PC-9 (cell line): ENCODE results near the gene CARHSP1. TPM values are rescaled to one million over a fixed set of nuclear protein-coding genes. Genes with fewer than 3 reads are reported as not detected.

Source experiments
- BruUV-seq: library from RNA; stranded (reverse); fragments of 400-500 nt; replicated peaks from 2 replicates; lab custom pipeline; 2021; lab: Mats Ljungman, UMichigan
- CTCF ChIA-PET: fragments of 300-600 bp; sonication (Branson Sonifier 250); formaldehyde crosslinking; loops from one replicate; lab custom pipeline; 2022; ENCODE audit warnings: antibody characterized with exemption; lab: Charles Lee
- POLR2A ChIA-PET: fragments of 300-600 bp; sonication (Branson Sonifier 250); formaldehyde crosslinking; loops from one replicate; lab custom pipeline; 2022; ENCODE audit warnings: antibody characterized with exemption; ENCODE audit not compliant: unreplicated experiment; lab: Charles Lee
- DNase-seq, 2 experiments: peaks; one replicate each; pipeline versions ENCODE4 v3.0.0 to v3.0.0-alpha.2; 2015 to 2022; ENCODE audit warnings: mixed read lengths in 1 of 2
- H2AFZ ChIP-seq: fragments of 200-600 bp; sonication (generic); 2 replicates; pipeline ENCODE4 v1.8.1; 2017; ENCODE audit warnings: antibody characterized with exemption
- H3F3A ChIP-seq: fragments of 200-600 bp; sonication (generic); 2 replicates; pipeline ENCODE4 v1.8.1; 2017; ENCODE audit warnings: antibody characterized with exemption, mild to moderate bottlenecking, low read depth; ENCODE audit not compliant: insufficient read depth
- H3K27ac ChIP-seq: fragments of 200-600 bp; sonication (generic); 2 replicates; pipeline ENCODE4 v1.6.1; 2016; ENCODE audit warnings: mixed run types
- H3K27me3 ChIP-seq: fragments of 200-600 bp; sonication (generic); 2 replicates; pipeline ENCODE4 v1.6.1; 2016; ENCODE audit warnings: low read depth, mixed run types; ENCODE audit not compliant: insufficient read depth
- H3K36me3 ChIP-seq: fragments of 200-600 bp; sonication (generic); 2 replicates; pipeline ENCODE4 v1.6.1; 2016; ENCODE audit warnings: low read depth, mixed run types
- H3K4me1 ChIP-seq: fragments of 200-600 bp; sonication (generic); replicated peaks from 2 replicates; pipeline ENCODE4 v1.6.1; 2016; ENCODE audit warnings: mixed run types; ENCODE audit not compliant: insufficient read depth
- H3K4me2 ChIP-seq: fragments of 200-600 bp; sonication (generic); 2 replicates; pipeline ENCODE4 v1.6.1; 2017; ENCODE audit warnings: mixed run types
- H3K4me3 ChIP-seq: fragments of 200-600 bp; sonication (generic); 2 replicates; pipeline ENCODE4 v1.6.1; 2016; ENCODE audit warnings: mixed run types
- H3K79me2 ChIP-seq: fragments of 200-600 bp; sonication (generic); 2 replicates; pipeline ENCODE4 v1.6.1; 2017; ENCODE audit warnings: low read depth, mixed run types
- H3K9me2 ChIP-seq: fragments of 200-600 bp; sonication (generic); 2 replicates; pipeline ENCODE4 v1.8.1; 2017; ENCODE audit warnings: mild to moderate bottlenecking; ENCODE audit not compliant: insufficient read depth
- H3K9me3 ChIP-seq: fragments of 200-600 bp; sonication (generic); 2 replicates; pipeline ENCODE4 v1.8.1; 2016; ENCODE audit warnings: low read depth; ENCODE audit not compliant: insufficient read depth
- H4K20me1 ChIP-seq: fragments of 200-600 bp; sonication (generic); 2 replicates; pipeline ENCODE4 v1.8.1; 2017; ENCODE audit not compliant: insufficient read depth
- CTCF ChIP-seq: fragments of 200-600 bp; sonication (generic); conservative IDR thresholded peaks from 2 replicates; pipeline ENCODE4 v1.6.1; 2017; ENCODE audit warnings: mixed run types, antibody characterized with exemption, mild to moderate bottlenecking, moderate library complexity
- EZH2 ChIP-seq: fragments of 200-600 bp; sonication (generic); IDR thresholded peaks from 2 replicates; pipeline ENCODE4 v1.8.0; 2017; ENCODE audit warnings: antibody characterized with exemption, low read depth
- intact Hi-C: fragments of 100-400 bp; cut with micrococcal nuclease; formaldehyde crosslinking; loops from one replicate; pipeline ENCODE4 v1.10.0; 2022; ENCODE audit not compliant: unreplicated experiment
- total RNA-seq: library from RNA; stranded (reverse); gene quantifications from 2 replicates; pipeline ENCODE4 v1.2.3, GENCODE V29; 2021

CARHSP1 gene
- total RNA-seq, 1 experiment from 2014 or later, result 179 TPM

DNA sequence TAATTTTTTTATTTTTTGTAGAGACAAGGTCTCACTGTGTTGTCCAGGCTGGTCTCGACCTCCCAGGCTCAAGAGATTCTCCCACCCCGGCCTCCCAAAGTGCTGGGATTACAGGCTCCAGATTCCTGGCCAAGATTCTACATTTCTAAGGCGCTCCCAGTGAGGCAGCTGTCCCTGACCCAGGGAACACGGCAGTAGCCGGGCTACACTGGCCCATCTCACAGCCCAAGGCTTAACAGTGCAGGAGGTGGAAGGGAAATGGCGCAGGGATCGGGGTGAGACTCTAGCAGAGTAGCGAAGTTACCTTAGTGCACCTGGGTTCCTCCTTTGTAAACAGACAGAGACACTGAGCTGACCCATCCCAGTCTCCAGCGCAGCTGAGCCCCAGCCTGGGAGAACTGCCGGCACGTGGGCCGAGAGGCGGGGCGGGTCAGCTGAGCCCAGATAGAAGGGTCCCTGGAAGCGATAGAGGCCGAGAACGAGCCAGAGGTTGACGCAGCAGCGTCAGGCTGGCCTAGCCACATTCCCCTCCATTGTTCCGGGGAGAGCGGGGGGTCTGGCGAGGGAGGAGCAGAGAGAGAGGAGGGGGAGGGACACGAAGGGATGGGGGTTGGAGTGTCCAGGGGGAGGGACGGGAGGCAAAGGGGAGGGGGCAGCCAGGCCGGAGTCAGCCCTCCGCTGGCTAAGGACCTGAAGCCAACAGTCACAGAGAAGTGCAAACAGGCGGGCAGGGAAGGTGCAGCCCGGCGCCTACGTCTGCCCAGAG, 2.5 kb downstream of the CARHSP1 start:
- no peaks in the 10 kb centered on the region for H3K36me3 ChIP-seq
- no peaks in the 10 kb centered on the region for H3K27me3 ChIP-seq
- TF ChIP-seq EZH2 (no peak), CTCF (no peak)
- peaks cover 33% of the 10 kb centered on the region for H3K4me1 ChIP-seq
- no TSS peak for BruUV-seq
- peaks cover 49% of the 10 kb centered on the region for H4K20me1 ChIP-seq
- H3K9me3 ChIP-seq, result no peaks in the 10 kb centered on the region
- no peak overlapping the region; the same call in 1 of the 2 replicates for H3K4me2 ChIP-seq
- H2AFZ ChIP-seq, result no peak overlapping the region
- no peaks in the 10 kb centered on the region for H3K9me2 ChIP-seq
- DNase-seq, result no peak
- no peak overlapping the region for H3K4me3 ChIP-seq
- CTCF ChIA-PET, result interaction anchor here (0.6 kb wide), 1 partner anchor 18 kb away, joined by 4 read pairs; no protein-coding TSS in a partner anchor
- H3K79me2 ChIP-seq, result peaks cover 69% of the 10 kb centered on the region
- POLR2A ChIA-PET, result interaction anchor here (0.6 kb wide), 1 partner anchor 14 kb away, joined by 3 read pairs; no protein-coding TSS in a partner anchor
- H3K27ac ChIP-seq, result no peak overlapping the region
- intact Hi-C loops, result no loop called here
- peaks cover 20% of the 10 kb centered on the region for H3F3A ChIP-seq

DNA sequence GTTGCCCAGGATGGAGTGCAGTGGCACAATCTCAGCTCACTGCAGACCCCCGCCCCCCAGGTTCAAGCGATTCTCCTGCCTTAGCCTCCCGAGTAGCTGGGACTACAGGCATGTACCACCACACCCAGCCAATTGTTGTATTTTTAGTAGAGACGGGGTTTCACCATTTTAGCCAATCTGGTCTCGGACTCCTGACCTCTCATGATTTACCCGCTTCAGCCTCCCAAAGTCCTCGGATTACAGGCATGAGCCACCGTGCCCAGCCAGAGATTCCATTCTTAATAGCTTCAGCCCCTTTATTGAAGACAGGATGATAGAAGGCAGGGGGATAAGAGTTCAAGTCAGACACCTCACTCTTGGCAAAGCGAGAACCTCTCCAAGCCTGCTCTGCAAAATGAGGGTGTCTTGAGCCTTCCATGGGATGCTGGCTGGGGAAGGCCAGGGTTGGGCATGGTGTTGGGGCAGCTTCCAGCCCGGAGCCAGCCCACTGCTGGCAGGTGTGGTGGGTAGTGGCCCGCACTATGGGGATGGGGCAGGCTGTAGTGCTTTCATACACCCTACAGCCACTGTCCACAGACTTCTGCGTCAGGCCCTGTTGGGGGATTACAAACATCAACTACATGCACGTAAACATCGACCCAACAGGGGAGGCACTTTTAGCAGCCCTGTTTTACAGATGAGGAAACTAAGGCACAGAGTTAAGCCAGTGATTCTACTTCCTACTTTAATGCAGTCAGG, 3.5 kb downstream of the CARHSP1 start:
- Histone ChIP-seq H3K9me2 (no peaks in the 10 kb centered on the region), H3K4me2 (peak overlapping the region; percentile 7; the same call in 1 of the 2 replicates), H3K79me2 (peaks cover 76% of the 10 kb centered on the region), H3K4me3 (no peak overlapping the region), H3K27ac (no peak overlapping the region), H3F3A (peaks cover 16% of the 10 kb centered on the region), H3K4me1 (peaks cover 29% of the 10 kb centered on the region), H3K9me3 (no peaks in the 10 kb centered on the region), H4K20me1 (peaks cover 58% of the 10 kb centered on the region), H3K36me3 (no peaks in the 10 kb centered on the region), H2AFZ (no peak overlapping the region), H3K27me3 (no peaks in the 10 kb centered on the region)
- CTCF ChIA-PET, result interaction anchor here (0.6 to 0.7 kb wide), 2 partner anchors 15 to 19 kb away, joined by 4 read pairs; no protein-coding TSS in a partner anchor
- DNase-seq, result no peak
- POLR2A ChIA-PET, result interaction anchor here (0.6 kb wide), 1 partner anchor 46 kb away, joined by 6 read pairs; no protein-coding TSS in a partner anchor
- intact Hi-C loops, result no loop called here
- TF ChIP-seq CTCF (no peak), EZH2 (no peak)
- TSS peak; percentile 5 for BruUV-seq

- H3K4me1 ChIP-seq, result peaks cover 32% of the 10 kb centered on the region
- ChIA-PET POLR2A (interaction anchor here (0.6 kb wide), 1 partner anchor 47 kb away, joined by 6 read pairs; no protein-coding TSS in a partner anchor), CTCF (interaction anchor here (0.7 kb wide), 1 partner anchor 16 kb away, joined by 4 read pairs; no protein-coding TSS in a partner anchor)
- peaks cover 65% of the 10 kb centered on the region for H4K20me1 ChIP-seq
- no peaks in the 10 kb centered on the region for H3K9me3 ChIP-seq
- no peak overlapping the region for H3K27ac ChIP-seq
- no peaks in the 10 kb centered on the region for H3K9me2 ChIP-seq
- no peaks in the 10 kb centered on the region for H3K27me3 ChIP-seq
- H3K79me2 ChIP-seq, result peaks cover 83% of the 10 kb centered on the region
- H3K36me3 ChIP-seq, result no peaks in the 10 kb centered on the region
- BruUV-seq, result no TSS peak
- no peak overlapping the region for H2AFZ ChIP-seq
- intact Hi-C loops, result no loop called here
- no peak overlapping the region for H3K4me3 ChIP-seq
- peaks cover 12% of the 10 kb centered on the region; the same call in 1 of the 2 replicates for H3F3A ChIP-seq
- DNase-seq, result no peak
- peak overlapping the region; percentile 7; the same call in 1 of the 2 replicates for H3K4me2 ChIP-seq
- TF ChIP-seq EZH2 (no peak), CTCF (no peak)
Observed at GRCh38 chr16:8864480-8865110, 4.2 kb downstream of the CARHSP1 start.
